ES-I3 (cell line): ENCODE results near the gene WDR19.
"Not testable (repeated sequence)": the region's sequence is repeated elsewhere in the genome, so short reads cannot be mapped to it uniquely, and the experiment has no call there.

Source experiments
- H3K36me3 ChIP-seq: 2 replicates; pipeline ENCODE4 v1.6.1; 2013; ENCODE audit warnings: mild to moderate bottlenecking, low read length, control low read depth, moderate library complexity; ENCODE audit not compliant: insufficient read depth
- H3K4me1 ChIP-seq: 2 replicates; pipeline ENCODE4 v1.6.1; 2013; ENCODE audit warnings: mild to moderate bottlenecking, control low read depth, low read length; ENCODE audit not compliant: insufficient read depth
- H3K9ac ChIP-seq: 2 replicates; pipeline ENCODE4 v1.6.1; 2013; ENCODE audit warnings: low read depth, mild to moderate bottlenecking, low read length, moderate library complexity
- H3K9me3 ChIP-seq: 2 replicates; pipeline ENCODE4 v1.6.1; 2013; ENCODE audit warnings: mild to moderate bottlenecking, low read length, moderate library complexity; ENCODE audit not compliant: control insufficient read depth, insufficient read depth

The WDR19 gene

GRCh38 chr4:39181905-39182638 is at the start of gene WDR19:
Gene WDR19 (plus strand): TSS chr4:39182529. CDS start chr4:39182558, 29 bp downstream.
- Histone ChIP-seq H3K9me3 (no peaks in the 10 kb centered on the region), H3K4me1 (no peaks in the 10 kb centered on the region), H3K36me3 (no peaks in the 10 kb centered on the region), H3K9ac (peak within 1 kb of the TSS; percentile 81)

- Histone ChIP-seq H3K36me3 (no peaks in the 10 kb centered on the region), H3K4me1 (peaks cover 7% of the 10 kb centered on the region; the same call in 1 of the 2 replicates)
Measured at GRCh38 chr4:39133623-39134022, 48.7 kb upstream of the WDR19 start.

DNA sequence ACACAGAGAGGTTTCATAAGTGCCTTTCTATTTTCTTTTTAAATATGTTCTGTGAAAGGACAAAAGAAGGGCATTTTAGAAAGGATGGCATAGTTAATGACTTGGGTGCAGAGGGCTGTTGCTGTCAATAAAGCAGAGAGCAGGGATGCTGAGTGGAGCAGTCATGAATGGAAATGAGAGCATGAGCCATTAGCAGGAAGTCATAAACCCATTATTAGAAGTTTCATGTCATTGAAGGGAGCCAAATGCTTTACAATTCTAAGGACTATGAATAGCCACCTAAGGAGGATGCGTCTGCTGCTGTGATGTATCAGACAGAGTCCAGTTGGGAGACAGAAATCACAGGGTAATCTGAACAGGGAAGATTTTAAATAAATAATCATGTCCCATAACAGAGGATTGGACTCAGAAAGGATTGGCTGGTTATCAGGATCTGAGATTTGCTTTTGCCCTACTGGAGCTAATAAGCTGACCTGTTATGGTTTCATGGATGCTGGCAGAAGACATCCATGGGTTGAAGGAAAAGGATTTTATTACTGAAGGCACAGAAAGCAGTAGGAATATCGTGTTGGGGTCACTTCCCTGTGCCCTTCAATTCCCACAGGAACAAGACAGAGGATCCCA is 47.5 kb upstream of the WDR19 start:
- Histone ChIP-seq H3K4me1 (peaks cover 7% of the 10 kb centered on the region; the same call in 1 of the 2 replicates), H3K9me3 (no peaks in the 10 kb centered on the region), H3K9ac (no peak overlapping the region; the same call in 1 of the 2 replicates), H3K36me3 (no peaks in the 10 kb centered on the region)

More at GRCh38 chr4:39133623-39134022, 48.7 kb upstream of the WDR19 start:
- H3K9ac ChIP-seq: no peak overlapping the region
- no peaks in the 10 kb centered on the region; the same call in 1 of the 2 replicates for H3K9me3 ChIP-seq

GRCh38 chr4:39138227-39138626 is 44.1 kb upstream of the WDR19 start:
- not testable (repeated sequence) for H3K36me3 ChIP-seq, H3K4me1 ChIP-seq, H3K9ac ChIP-seq, H3K9me3 ChIP-seq

- Histone ChIP-seq H3K9ac (no peak overlapping the region), H3K9me3 (no peaks in the 10 kb centered on the region), H3K4me1 (no peaks in the 10 kb centered on the region), H3K36me3 (no peaks in the 10 kb centered on the region)
Measured at GRCh38 chr4:39146211-39146610, 36.1 kb upstream of the WDR19 start.

GRCh38 chr4:39154009-39154408 is 28.3 kb upstream of the WDR19 start:
- no peak overlapping the region for H3K9ac ChIP-seq
- no peaks in the 10 kb centered on the region for H3K36me3 ChIP-seq

DNA sequence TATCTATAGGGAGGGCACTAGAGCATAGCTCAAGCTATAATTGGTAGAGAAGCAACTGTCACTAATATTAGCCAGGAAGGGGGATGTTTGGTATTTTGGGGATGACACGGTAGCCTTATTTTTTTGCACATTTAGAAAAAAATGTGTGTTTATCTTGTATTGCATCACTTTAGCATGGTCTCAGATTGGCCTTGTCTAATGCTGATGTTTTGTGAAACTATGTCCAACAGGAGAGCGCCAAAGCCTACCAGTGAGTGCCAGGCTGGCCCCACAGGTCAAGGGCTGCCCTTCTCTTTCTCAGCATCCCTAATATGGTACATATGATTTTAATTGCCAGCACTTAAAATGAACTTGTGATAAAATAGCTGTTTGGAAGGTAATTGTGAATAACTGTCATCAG is 24.8 kb upstream of the WDR19 start:
- no peaks in the 10 kb centered on the region for H3K4me1 ChIP-seq
- no peaks in the 10 kb centered on the region for H3K36me3 ChIP-seq
- no peaks in the 10 kb centered on the region for H3K9me3 ChIP-seq
- no peak overlapping the region for H3K9ac ChIP-seq

More at GRCh38 chr4:39154009-39154408, 28.3 kb upstream of the WDR19 start:
- Histone ChIP-seq H3K9me3 (no peaks in the 10 kb centered on the region), H3K4me1 (no peaks in the 10 kb centered on the region)

DNA sequence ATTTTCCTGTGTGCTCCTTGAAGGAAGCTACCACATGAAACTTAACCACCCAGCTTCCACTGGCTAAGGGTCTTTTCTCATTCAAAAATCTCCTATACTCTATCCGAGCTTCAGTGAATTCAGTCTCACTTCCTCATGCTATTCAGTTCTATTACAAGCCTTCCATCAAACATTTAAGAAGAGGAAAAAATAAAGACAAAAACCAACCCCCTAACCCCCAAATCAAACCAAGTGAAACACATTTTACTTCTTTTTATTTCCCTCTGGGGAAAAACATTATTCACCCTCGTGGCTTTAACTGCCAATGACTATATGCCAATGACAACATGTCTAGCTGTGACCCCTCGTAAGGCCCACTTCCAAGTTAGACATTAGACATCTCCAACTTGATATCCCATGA is 16.2 kb upstream of the WDR19 start:
- Histone ChIP-seq H3K9ac (no peak overlapping the region), H3K4me1 (no peaks in the 10 kb centered on the region), H3K9me3 (no peaks in the 10 kb centered on the region), H3K36me3 (no peaks in the 10 kb centered on the region)

GRCh38 chr4:39166669-39167068 is 15.7 kb upstream of the WDR19 start:
- no peaks in the 10 kb centered on the region for H3K4me1 ChIP-seq
- no peaks in the 10 kb centered on the region for H3K36me3 ChIP-seq
- H3K9me3 ChIP-seq: no peaks in the 10 kb centered on the region
- H3K9ac ChIP-seq: no peak overlapping the region

GRCh38 chr4:39169426-39169825 is 12.9 kb upstream of the WDR19 start:
- Histone ChIP-seq H3K4me1 (no peaks in the 10 kb centered on the region), H3K36me3 (no peaks in the 10 kb centered on the region), H3K9me3 (no peaks in the 10 kb centered on the region), H3K9ac (no peak overlapping the region)

- Histone ChIP-seq H3K9me3 (no peaks in the 10 kb centered on the region), H3K9ac (no peak overlapping the region), H3K36me3 (no peaks in the 10 kb centered on the region), H3K4me1 (no peaks in the 10 kb centered on the region)
Measured at GRCh38 chr4:39170301-39170700, 12.0 kb upstream of the WDR19 start.

- Histone ChIP-seq H3K9ac (no peak overlapping the region), H3K9me3 (no peaks in the 10 kb centered on the region), H3K36me3 (no peaks in the 10 kb centered on the region), H3K4me1 (no peaks in the 10 kb centered on the region)
Measured at GRCh38 chr4:39178706-39179105, 3.6 kb upstream of the WDR19 start.

GRCh38 chr4:39179681-39180080 is 2.6 kb upstream of the WDR19 start:
- Histone ChIP-seq H3K9me3 (no peaks in the 10 kb centered on the region), H3K4me1 (no peaks in the 10 kb centered on the region), H3K9ac (no peak overlapping the region), H3K36me3 (no peaks in the 10 kb centered on the region)

- not testable (repeated sequence) for H3K9ac ChIP-seq, H3K4me1 ChIP-seq, H3K36me3 ChIP-seq, H3K9me3 ChIP-seq
Measured at GRCh38 chr4:39180629-39181028, 1.7 kb upstream of the WDR19 start.

DNA sequence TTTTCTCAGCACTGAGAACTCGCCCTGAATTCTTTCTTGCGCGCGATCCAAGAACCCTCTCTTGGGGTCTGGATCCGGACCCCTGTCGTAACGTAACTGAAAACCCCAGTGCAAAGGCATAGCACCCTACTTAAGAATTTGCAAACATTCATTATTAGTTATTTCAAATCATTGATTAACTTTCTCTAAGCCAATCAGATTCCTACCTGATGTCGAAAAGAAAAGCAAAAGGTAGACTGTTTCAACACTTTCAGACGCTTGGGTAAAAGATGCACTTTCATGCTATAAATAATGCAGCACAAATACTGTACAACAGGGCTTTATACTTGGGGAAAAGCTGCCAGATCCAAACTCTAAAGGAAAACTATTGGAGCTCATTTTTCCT is 817 bp upstream of the WDR19 start:
- Histone ChIP-seq H3K36me3 (no peaks in the 10 kb centered on the region), H3K9me3 (no peaks in the 10 kb centered on the region), H3K4me1 (no peaks in the 10 kb centered on the region), H3K9ac (peak overlapping the region; percentile 54)
